GM18508 (cell line): ENCODE measurements around the gene MARCKSL1.
"Not testable (repeated sequence)": the region's sequence is repeated elsewhere in the genome, so short reads cannot be mapped to it uniquely, and the experiment has no call there.

Experiments
- ATAC-seq: cut with Tn5 transposase; IDR thresholded peaks from one replicate; pipeline ENCODE4 v1.9.1; 2021; ENCODE audit warnings: moderate number of reproducible peaks; ENCODE audit not compliant: insufficient read depth, unreplicated experiment

MARCKSL1 gene

DNA sequence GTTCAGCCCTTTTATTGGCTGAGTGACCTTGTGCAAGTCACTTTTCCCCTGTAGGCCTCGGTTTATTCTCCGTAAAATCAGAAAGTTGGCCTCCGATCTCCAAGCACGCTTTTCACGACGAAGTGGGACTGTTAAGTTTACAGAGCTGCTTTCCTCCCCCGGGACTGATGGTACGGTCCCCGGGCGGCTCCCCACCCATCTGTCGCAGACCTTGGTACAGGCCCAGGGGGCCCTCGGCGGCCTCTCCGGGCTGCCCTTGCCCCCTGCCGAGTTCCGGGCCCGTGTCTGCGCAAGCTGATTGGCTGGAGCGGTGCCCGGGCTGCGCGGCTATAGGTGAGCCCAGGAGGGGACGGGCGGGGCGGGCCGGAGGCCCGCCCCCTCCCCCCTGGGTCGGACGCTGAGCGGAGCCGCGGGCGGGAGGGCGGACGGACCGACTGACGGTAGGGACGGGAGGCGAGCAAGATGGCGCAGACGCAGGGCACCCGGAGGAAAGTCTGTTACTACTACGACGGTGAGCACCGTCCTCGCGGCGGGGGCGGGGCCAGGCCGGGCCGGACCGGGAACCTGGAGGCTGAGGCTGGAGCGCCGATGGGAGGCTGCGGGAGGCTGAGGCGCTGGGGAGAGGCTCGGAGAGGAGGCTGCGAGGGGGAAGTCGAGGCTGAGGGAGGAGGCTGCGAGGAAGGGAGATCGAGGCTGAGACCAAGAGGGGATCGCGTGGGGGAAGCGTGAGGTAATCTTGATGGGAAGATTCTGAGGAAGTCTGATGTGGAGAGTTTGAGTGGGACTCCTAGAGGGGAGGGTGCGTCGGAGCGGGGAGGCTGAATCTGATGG lies 44.1 kb downstream of the MARCKSL1 start, which contains the start of gene HDAC1:
Gene HDAC1 (plus strand): TSS at position 376 of the 831 bp plus-strand sequence. CDS start 87 bp downstream, at position 463.
- ATAC-seq, result peak; percentile 68

DNA sequence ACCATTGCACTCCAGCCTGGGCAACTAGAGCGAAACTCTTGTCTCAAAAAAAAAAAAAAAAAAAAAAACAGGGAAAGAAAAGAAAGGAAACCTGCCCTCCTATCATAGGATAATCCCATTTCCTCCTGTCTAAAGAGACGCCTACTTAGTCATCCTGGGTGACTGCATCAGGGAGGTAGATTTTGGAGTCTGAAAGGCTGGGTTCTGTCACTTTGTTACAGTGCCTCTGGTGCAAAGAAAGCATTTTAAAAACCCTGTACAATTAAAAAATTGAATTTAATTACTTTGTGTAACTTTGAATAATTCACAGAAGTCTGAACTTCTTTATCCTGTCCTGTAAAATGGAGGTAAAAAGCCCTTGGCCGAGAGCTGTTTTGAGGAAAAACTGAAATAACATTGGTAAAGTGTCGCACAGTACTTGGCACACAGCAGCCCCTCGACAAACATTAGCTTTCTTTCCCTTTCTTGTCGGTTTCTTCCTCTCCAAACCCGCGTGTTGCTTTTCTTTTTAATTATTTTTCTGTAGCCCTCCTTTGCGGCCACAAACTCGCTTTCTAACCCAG lies 44.8 kb downstream of the MARCKSL1 start:
- no peak for ATAC-seq

DNA sequence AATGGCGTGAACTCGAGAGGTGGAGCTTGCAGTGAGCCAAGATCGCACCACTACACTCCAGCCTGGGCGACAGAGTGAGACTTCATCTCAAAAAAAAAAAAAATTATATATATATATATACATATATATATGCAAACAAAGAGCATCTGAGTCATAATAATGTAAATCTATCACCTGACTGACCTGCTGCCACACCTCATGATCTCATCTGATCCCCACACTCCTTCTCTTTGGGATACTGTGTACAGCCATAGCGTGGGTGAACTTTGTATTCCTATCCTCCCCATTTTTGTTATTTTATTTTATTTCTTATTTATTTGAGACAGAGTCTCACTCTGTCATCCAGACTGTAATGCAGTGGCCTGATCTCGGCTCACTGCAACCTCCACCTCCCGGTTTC lies 46.8 kb downstream of the MARCKSL1 start:
- ATAC-seq, result no peak

DNA sequence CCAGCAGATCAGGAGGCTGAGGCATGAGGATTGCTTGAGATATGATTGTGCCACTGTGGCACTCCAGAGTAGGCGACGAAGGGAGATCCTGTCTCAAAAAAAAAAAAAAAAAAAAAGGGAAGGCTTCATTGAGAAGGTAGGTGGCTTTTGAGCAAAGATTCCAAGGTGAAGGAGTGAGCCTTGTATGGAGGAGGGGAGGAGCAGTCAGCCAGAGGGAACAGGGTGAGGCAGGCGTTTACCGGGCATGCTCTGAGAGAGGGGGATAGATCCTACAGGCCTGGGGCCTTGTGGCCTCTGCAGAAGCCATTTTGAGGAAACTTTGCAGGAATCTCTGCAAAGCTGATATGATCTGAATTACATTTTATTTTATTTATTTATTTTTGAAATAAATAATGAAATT lies 49.3 kb downstream of the MARCKSL1 start:
- ATAC-seq, result no peak

DNA sequence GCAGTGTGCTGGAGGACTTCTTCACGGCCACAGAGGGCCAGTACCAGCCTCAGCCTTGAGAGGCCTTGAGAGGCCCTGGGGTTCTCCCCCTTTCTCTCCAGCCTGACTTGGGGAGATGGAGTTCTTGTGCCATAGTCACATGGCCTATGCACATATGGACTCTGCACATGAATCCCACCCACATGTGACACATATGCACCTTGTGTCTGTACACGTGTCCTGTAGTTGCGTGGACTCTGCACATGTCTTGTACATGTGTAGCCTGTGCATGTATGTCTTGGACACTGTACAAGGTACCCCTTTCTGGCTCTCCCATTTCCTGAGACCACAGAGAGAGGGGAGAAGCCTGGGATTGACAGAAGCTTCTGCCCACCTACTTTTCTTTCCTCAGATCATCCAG lies 50.4 kb downstream of the MARCKSL1 start:
- no peak for ATAC-seq

DNA sequence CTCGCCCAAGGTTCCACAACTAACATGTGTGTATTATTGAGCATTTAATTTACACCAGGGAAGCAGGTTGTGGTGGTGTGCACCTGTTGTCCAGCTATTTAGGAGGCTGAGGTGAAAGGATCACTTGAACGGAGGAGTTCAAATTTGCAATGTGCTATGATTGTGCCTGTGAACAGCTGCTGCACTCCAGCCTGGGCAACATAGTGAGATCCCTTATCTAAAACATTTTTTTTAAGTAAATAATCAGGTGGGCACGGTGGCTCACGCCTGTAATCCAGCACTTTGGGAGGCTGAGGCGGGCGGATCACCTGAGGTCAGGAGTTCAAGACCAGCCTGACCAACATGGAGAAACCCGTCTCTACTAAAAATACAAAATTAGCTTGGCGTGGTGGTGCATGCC lies 51.3 kb downstream of the MARCKSL1 start:
- not testable (repeated sequence) for ATAC-seq
